ENCODE data around the gene CCN5.
A peak's percentile ranks its signal among the peaks of the same experiment; 100 is the strongest.

GRCh38 chr20:44745598-44746366, 30.6 kb downstream of the CCN5 start, which contains the start of gene KCNK15:
- TF ChIP-seq, protein P1, sequence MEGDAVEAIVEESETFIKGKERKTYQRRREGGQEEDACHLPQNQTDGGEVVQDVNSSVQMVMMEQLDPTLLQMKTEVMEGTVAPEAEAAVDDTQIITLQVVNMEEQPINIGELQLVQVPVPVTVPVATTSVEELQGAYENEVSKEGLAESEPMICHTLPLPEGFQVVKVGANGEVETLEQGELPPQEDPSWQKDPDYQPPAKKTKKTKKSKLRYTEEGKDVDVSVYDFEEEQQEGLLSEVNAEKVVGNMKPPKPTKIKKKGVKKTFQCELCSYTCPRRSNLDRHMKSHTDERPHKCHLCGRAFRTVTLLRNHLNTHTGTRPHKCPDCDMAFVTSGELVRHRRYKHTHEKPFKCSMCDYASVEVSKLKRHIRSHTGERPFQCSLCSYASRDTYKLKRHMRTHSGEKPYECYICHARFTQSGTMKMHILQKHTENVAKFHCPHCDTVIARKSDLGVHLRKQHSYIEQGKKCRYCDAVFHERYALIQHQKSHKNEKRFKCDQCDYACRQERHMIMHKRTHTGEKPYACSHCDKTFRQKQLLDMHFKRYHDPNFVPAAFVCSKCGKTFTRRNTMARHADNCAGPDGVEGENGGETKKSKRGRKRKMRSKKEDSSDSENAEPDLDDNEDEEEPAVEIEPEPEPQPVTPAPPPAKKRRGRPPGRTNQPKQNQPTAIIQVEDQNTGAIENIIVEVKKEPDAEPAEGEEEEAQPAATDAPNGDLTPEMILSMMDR (conservative IDR thresholded peaks at IDR 0.05; ENCODE audit: low read depth, low read length): no peak
- TF ChIP-seq EZH2 (IDR thresholded peaks at IDR 0.05; ENCODE audit: low read length, unreplicated experiment): peak; percentile 35
- TF ChIP-seq EZH2phosphoT487 (IDR thresholded peaks at IDR 0.05; ENCODE audit: borderline replicate concordance, low read length): no peak
